ENCODE measurements around the gene EVI5.

DNA sequence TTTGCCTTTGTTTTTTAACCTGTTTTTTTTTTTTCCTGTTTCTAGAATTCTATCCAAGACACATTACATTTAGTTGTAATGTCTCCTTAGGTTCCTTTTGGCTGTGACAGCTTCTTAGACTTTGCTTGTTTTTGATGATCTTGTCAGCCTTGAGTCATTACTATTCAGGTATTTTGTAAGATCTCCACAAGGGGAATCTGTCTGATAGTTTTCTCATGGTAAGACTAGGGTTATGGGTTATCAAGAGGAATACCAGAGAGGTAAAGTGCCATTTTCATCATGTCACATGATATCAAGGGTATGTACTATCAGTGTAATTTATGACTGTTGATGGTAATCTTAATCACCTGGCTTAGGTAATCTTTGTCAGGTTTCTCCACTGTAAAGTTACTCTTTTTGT lies 199.1 kb downstream of the EVI5 start:
- TF ChIP-seq GATA2 (IDR thresholded peaks at IDR 0.05; ENCODE audit: low read depth, low read length) = no peak
- no peak for TF ChIP-seq GATA3 (IDR thresholded peaks at IDR 0.05; ENCODE audit: low read depth, low read length)

All from SH-SY5Y (cell line).